MM.1S (cell line): ENCODE results near the gene CSHL1.

Source experiments
- EZH2 ChIP-seq: fragments of 300-600 bp; sonication (generic); optimal IDR thresholded peaks from 2 replicates; pipeline ENCODE3; 2017; ENCODE audit warnings: low read depth, mild to moderate bottlenecking, antibody characterized with exemption, low read length, mixed read lengths
- TF ChIP-seq, protein P1 (sequence below): fragments of 300-600 bp; sonication (generic); IDR thresholded peaks from 2 replicates; pipeline ENCODE4 v1.5.1; 2016; ENCODE audit warnings: antibody characterized with exemption, low read length, mixed read lengths

- TF ChIP-seq, protein P1, sequence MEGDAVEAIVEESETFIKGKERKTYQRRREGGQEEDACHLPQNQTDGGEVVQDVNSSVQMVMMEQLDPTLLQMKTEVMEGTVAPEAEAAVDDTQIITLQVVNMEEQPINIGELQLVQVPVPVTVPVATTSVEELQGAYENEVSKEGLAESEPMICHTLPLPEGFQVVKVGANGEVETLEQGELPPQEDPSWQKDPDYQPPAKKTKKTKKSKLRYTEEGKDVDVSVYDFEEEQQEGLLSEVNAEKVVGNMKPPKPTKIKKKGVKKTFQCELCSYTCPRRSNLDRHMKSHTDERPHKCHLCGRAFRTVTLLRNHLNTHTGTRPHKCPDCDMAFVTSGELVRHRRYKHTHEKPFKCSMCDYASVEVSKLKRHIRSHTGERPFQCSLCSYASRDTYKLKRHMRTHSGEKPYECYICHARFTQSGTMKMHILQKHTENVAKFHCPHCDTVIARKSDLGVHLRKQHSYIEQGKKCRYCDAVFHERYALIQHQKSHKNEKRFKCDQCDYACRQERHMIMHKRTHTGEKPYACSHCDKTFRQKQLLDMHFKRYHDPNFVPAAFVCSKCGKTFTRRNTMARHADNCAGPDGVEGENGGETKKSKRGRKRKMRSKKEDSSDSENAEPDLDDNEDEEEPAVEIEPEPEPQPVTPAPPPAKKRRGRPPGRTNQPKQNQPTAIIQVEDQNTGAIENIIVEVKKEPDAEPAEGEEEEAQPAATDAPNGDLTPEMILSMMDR, result no peak
- TF ChIP-seq EZH2, result no peak
Observed at GRCh38 chr17:63944736-63945499, 33.9 kb upstream of the CSHL1 start.
